Measurements from ENCODE around the gene TSPYL1.
"Not testable (repeated sequence)": the region's sequence is repeated elsewhere in the genome, so short reads cannot be mapped to it uniquely, and the experiment has no call there.

The TSPYL1 gene

GRCh38 chr6:116323863-116324262, 44.1 kb upstream of the TSPYL1 start:
- no peak for DNase-seq (ENCODE audit: low read depth)
- no peak overlapping the region for H3K4me3 ChIP-seq (ENCODE audit: low read depth, low read length)
- TF ChIP-seq CTCF (IDR thresholded peaks at IDR 0.05; ENCODE audit: control insufficient read depth, extremely low read depth, insufficient read depth), result no peak

DNA sequence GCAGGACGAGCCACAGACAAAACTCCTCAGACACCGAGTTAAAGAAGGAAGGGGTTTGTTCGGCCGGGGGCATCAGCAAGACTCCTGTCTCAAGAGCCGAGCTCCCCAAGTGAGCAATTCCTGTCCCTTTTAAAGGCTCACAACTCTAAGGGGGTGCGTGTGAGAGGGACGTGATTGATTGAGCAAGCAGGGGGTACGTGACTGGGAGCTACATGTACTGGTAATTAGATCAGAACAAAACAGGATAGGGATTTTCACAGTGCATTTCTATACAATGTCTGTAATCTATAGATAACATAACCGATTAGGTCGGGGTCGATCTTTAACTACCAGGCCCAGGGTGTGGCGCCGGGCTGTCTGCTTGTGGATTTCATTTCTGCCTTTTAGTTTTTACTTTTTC, 42.2 kb upstream of the TSPYL1 start:
- not testable (repeated sequence) for DNase-seq (ENCODE audit: low read depth); H3K4me3 ChIP-seq (ENCODE audit: low read depth, low read length)

- H3K4me3 ChIP-seq (ENCODE audit: low read depth, low read length), result no peak overlapping the region
- no peak for TF ChIP-seq CTCF (IDR thresholded peaks at IDR 0.05; ENCODE audit: control insufficient read depth, extremely low read depth, insufficient read depth)
- DNase-seq (ENCODE audit: low read depth), result no peak
These were observed 37.2 kb upstream of the TSPYL1 start for GRCh38 chr6:116316772-116317467.

- no peak for DNase-seq (ENCODE audit: low read depth)
- no peak overlapping the region for H3K4me3 ChIP-seq (ENCODE audit: low read depth, low read length)
- TF ChIP-seq CTCF (IDR thresholded peaks at IDR 0.05; ENCODE audit: control insufficient read depth, extremely low read depth, insufficient read depth), result no peak
These were observed 35.1 kb upstream of the TSPYL1 start for GRCh38 chr6:116314878-116315277.

DNA sequence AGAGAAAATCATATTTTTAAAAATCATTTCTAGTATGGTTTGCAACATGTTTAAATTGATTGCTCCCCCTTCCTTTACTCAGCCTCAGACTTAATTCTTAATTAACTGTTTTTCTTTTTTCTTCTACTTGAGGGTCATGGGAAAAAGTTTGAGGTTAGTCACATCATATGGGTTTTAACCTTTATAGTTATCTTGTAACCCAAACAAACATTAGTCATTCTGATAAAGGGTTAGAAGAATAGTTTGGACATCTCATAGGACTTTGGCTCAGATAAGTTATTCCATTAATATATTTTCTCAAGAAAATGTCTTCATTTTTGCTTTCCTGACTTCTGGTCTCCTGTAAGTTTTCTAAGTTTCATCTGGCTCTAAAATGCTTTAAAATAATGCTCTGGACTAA, 34.5 kb upstream of the TSPYL1 start:
- no peak overlapping the region for H3K4me3 ChIP-seq (ENCODE audit: low read depth, low read length)
- no peak for DNase-seq (ENCODE audit: low read depth)
- no peak for TF ChIP-seq CTCF (IDR thresholded peaks at IDR 0.05; ENCODE audit: control insufficient read depth, extremely low read depth, insufficient read depth)

GRCh38 chr6:116313101-116313776, 33.5 kb upstream of the TSPYL1 start:
- no peak overlapping the region for H3K4me3 ChIP-seq (ENCODE audit: low read depth, low read length)
- no peak for TF ChIP-seq CTCF (IDR thresholded peaks at IDR 0.05; ENCODE audit: control insufficient read depth, extremely low read depth, insufficient read depth)
- DNase-seq (ENCODE audit: low read depth), result no peak

GRCh38 chr6:116309657-116310056, 29.9 kb upstream of the TSPYL1 start:
- H3K4me3 ChIP-seq (ENCODE audit: low read depth, low read length), result no peak overlapping the region
- no peak for TF ChIP-seq CTCF (IDR thresholded peaks at IDR 0.05; ENCODE audit: control insufficient read depth, extremely low read depth, insufficient read depth)
- no peak for DNase-seq (ENCODE audit: low read depth)

Data from LNCaP clone FGC (cell line).